HG03469 (cell line): Measurements from ENCODE around the gene EIF4A2.
"Not testable (repeated sequence)": the region's sequence is repeated elsewhere in the genome, so short reads cannot be mapped to it uniquely, and the experiment has no call there.

Experiments
- ATAC-seq: cut with Tn5 transposase; IDR thresholded peaks from one replicate; pipeline ENCODE4 v1.9.1; 2021; ENCODE audit warnings: mild to moderate bottlenecking, moderate library complexity, moderate number of reproducible peaks; ENCODE audit not compliant: unreplicated experiment

The EIF4A2 gene

GRCh38 chr3:186784820-186785494 lies 1.6 kb downstream of the EIF4A2 start:
- ATAC-seq: no peak

- ATAC-seq: no peak
Measured at GRCh38 chr3:186785495-186786018, 2.2 kb downstream of the EIF4A2 start.

- no peak for ATAC-seq
Measured at GRCh38 chr3:186786922-186787321, 3.5 kb downstream of the EIF4A2 start.

- no peak for ATAC-seq
Measured at GRCh38 chr3:186787642-186788481, 4.5 kb downstream of the EIF4A2 start.

GRCh38 chr3:186788482-186789370 lies 5.3 kb downstream of the EIF4A2 start:
- no peak for ATAC-seq

- ATAC-seq: no peak
Measured at GRCh38 chr3:186789554-186790260, 6.3 kb downstream of the EIF4A2 start.

GRCh38 chr3:186790261-186790981 lies 7.0 kb downstream of the EIF4A2 start:
- no peak for ATAC-seq

- no peak for ATAC-seq
Measured at GRCh38 chr3:186798239-186798874, 15.0 kb downstream of the EIF4A2 start.

- no peak for ATAC-seq
Measured at GRCh38 chr3:186800285-186800684, 16.9 kb downstream of the EIF4A2 start.

- ATAC-seq: no peak
Measured at GRCh38 chr3:186802701-186803100, 19.3 kb downstream of the EIF4A2 start.

GRCh38 chr3:186803447-186803846 lies 20.1 kb downstream of the EIF4A2 start:
- ATAC-seq: not testable (repeated sequence)

GRCh38 chr3:186806089-186807055 lies 23.0 kb downstream of the EIF4A2 start, which contains the start of gene RFC4:
TSS of gene RFC4 (minus strand) at chr3:186806482. CDS start at chr3:186804713, 1,769 bp downstream.
- peak; percentile 73 for ATAC-seq

- no peak for ATAC-seq
Measured at GRCh38 chr3:186807231-186807630, 23.9 kb downstream of the EIF4A2 start.

GRCh38 chr3:186810336-186810996 lies 27.1 kb downstream of the EIF4A2 start:
- no peak for ATAC-seq

- not testable (repeated sequence) for ATAC-seq
Measured at GRCh38 chr3:186811313-186811712, 27.9 kb downstream of the EIF4A2 start.

GRCh38 chr3:186814100-186814499 lies 30.7 kb downstream of the EIF4A2 start:
- no peak for ATAC-seq

GRCh38 chr3:186815435-186815834 lies 32.1 kb downstream of the EIF4A2 start:
- ATAC-seq: no peak
